GM21786 (cell line): ENCODE measurements around the gene LDHD.

Experiments
- ATAC-seq: cut with Tn5 transposase; IDR thresholded peaks from one replicate; pipeline ENCODE4 v1.9.1; 2021; ENCODE audit not compliant: unreplicated experiment

The LDHD gene

DNA sequence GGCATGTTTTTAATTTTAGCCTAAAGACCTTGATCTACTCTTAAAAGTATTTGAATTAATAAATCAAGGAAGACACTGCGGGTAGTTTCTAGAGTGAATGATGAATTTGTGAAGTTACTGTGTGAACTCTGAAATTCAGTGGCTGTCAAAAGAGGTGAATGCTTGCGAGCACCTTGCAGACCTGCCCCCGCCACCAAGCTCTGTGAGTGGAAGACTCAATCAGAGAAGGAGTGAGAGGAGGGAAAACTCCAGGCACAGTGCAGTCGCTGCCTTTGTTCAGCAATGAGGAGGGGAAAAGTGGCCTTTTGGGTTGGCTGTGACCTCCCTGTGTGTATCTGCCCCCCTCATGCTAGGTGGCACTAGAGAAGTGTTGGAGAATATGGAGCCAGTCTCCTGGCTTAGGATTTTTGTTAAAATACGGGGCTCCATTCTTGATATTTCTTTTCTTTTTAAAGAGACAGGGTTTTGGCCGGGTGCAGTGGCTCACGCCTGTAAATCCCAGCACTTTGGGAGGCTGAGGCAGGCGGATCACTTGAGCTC, 53.0 kb downstream of the LDHD start:
- no peak for ATAC-seq

DNA sequence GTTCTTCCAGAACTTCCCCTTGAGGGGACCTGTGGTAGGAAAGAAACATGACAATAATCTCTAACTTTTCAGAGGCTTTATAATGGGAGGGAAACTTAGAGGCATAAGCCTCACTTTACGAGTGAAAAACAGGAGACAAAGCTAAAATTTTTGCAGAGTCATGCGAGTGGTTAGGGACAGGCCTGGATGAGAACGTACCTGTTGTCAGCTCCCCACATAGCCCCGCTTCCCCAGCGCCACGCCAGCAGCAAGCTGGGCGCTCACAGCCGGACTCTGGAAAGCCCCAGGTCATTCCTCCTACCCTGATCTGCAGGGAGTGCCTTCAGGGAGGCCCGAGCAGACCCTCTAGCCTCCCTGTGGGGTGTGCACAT, 53.6 kb downstream of the LDHD start:
- no peak for ATAC-seq

DNA sequence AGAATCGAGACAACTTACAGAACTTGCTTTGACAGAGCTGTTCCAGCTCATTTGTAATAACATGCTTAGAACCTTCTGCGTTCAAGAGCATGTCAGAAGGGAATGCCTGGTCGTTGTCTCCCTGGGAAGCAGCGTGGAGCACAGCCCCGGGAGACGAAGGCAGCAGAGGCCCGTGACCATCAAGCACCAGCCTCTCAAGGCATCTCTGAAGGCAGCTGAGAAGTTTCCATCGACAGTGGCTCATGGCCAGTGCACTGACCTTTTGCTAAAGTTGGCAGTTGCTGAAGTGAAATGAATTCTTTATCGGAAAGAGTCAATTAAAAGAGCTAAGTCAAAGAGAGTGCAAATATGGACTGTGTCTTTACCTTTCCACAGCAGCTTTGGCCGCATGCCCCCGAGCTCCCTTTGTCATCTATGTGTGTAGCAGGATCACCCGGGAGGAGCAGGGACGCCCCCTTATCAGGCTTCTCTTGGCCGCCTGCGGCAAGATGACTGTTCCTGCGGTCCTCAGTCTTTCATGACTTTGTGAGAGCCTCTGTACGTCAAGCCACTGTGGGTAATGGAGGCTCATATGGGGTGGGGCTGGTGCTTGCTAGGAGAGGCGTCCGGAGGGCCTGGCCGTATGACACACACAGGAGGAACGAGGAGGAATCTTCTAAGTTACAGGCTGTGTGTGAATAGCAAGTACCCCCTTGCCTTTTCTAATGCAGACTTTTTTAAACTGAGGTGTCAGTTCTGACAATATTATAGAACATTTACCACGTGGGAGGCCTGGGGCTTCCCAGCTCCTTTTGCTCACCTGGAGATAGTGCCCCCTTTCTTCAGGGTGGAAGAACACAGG, 54.2 kb downstream of the LDHD start:
- no peak for ATAC-seq
